Umbilical cord (tissue), 2 donors: ENCODE data around the gene ELP5. TPM values are rescaled to one million over a fixed set of nuclear protein-coding genes. Genes with fewer than 3 reads are reported as not detected.

Experiments used
- DNase-seq: peaks from one replicate; pipeline ENCODE4 v3.0.0-alpha.2; 2015; ENCODE audit warnings: low spot score
- total RNA-seq: library from RNA; depleted of rRNA; stranded (reverse); fragments of >200 nt; gene quantifications from one replicate; pipeline ENCODE4 v1.2.3, GENCODE V29; 2014; ENCODE audit warnings: low replicate concordance; ENCODE audit not compliant: insufficient read depth

Gene ELP5
- total RNA-seq, 1 donor from 2014 or later = 13.7 TPM

DNA sequence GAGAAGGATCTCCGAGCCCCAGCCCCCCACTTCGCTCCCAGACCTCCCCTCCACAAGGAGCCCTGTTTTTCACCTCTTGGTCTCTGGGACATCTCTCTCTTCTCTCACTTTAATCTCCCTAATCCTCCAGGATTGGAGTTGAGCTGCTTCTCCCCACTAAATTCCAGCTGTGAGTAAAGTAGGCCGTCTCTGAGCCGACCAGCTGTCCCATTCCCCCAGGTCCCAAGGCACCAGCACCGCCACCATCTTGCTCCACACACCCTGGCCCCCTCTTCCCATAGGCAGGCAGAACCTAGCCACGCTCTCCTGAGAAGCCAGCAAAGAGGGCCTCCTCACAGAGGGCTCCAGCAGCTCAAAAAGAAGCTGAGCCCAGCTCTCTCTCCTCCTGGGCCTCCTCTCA, 33.3 kb upstream of the ELP5 start:
- DNase-seq = peak; percentile 76

DNA sequence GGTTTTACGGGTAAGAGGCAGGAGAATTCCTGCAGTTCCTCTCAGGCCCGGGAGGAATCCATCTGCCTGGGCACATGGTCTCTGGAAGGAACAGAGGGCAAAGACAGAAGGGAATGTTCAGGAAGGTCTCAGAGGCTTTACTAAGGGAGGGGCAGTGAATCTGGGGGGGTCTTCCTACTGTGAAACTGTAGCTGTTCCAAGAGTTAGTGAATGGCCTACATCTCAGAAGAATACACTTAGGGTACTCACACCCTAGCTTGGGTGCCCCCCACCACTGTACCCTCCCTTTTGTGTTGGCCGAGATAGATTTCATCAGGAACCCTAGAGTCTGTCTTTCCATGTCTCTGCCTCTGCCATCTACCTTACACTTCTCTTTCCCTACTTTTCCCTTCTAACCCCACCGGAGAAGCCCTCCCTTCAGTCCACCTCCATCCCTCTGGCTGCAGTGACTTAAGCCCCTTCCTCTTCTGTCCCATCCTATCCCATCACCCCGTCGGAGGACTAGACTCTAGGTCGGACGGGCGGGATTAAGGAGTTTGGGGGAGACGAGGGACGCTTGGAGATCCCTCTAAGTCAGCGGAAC, 32.7 kb upstream of the ELP5 start:
- DNase-seq = no peak

DNA sequence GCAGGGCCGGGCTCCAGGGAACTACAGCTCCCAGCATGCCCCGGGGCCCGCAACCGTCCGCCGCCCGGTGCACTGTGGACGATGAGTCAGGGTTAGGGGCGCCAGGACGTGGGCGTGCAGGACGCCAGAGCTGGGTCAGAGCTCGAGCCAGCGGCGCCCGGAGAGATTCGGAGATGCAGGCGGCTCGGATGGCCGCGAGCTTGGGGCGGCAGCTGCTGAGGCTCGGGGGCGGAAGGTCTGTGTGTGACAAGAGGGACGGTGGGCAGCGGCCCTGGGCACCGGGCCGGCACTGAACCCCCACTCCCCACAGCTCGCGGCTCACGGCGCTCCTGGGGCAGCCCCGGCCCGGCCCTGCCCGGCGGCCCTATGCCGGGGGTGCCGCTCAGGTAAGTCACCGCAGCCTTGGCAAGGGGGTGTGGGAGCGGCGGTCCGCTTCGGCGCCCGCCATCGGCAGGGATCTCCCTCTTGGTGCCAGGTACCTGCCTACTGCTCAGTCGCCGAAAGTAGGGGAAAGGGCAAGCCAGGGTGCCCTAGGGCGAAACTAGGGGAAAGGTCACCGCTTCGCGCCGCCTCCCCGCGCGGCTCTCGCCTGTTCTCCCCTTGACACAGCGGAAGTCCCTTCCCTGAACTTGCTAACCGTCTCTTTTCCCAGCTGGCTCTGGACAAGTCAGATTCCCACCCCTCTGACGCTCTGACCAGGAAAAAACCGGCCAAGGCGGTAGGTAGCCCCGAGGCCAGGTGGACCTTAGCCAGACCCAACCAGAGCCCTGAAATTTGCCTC, 32.0 kb upstream of the ELP5 start, which contains the start of the genes ACADVL and DLG4:
Gene ACADVL, plus strand, starts transcription at position 127 of the 781 bp plus-strand sequence. Its CDS starts 47 bp downstream, at position 174.
Gene DLG4, minus strand, starts transcription at position 25 of the 781 bp plus-strand sequence.
- DNase-seq = peak; percentile 94

DNA sequence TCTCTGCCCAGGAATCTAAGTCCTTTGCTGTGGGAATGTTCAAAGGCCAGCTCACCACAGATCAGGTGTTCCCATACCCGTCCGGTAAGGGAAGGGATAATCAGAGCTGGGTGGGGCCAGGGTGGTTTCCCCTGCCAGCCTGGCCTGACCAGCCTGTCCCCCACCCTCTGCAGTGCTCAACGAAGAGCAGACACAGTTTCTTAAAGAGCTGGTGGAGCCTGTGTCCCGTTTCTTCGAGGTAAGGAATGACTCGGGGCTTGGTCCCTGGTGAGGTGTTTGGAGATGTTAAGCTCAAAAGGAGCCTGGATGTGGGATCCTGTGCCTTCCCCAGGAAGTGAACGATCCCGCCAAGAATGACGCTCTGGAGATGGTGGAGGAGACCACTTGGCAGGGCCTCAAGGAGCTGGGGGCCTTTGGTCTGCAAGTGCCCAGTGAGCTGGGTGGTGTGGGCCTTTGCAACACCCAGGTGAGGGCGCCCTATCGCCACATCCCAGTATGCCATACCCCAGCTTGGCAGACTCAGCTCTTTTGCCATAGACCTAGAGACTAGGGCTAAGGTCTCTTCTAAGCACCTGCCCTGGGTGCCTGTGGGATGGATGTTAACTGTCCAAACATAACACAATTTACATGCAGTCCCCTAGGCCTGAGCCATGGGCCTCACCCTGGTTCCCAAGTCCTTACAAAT, 31.3 kb upstream of the ELP5 start:
- DNase-seq = no peak

DNA sequence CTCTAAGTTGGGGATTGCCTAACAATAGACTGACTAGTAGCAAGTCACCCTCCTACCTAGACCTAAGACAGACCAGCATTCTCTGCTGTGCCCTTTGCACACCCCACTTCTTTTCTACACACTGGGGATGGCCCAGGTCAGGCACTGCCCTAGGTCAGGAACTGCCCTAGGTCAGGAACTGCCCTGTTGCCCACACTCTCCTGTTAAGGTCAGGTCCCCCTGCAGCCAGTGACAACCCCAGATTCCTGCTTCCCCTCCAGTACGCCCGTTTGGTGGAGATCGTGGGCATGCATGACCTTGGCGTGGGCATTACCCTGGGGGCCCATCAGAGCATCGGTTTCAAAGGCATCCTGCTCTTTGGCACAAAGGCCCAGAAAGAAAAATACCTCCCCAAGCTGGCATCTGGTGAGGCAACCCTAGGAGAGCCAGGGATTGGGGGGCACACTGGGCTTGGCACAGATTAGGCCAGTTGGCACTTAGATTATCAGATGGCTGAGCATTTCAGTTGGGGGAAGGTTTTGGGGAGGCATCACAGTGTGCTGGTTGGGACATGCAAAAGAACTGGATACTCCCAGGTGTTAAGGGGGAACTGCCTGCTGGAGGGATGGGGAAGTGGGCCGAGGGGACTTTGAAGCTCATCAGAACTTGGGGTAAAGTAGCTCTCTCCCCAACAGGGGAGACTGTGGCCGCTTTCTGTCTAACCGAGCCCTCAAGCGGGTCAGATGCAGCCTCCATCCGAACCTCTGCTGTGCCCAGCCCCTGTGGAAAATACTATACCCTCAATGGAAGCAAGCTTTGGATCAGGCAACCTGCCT, 30.5 kb upstream of the ELP5 start:
- no peak for DNase-seq

DNA sequence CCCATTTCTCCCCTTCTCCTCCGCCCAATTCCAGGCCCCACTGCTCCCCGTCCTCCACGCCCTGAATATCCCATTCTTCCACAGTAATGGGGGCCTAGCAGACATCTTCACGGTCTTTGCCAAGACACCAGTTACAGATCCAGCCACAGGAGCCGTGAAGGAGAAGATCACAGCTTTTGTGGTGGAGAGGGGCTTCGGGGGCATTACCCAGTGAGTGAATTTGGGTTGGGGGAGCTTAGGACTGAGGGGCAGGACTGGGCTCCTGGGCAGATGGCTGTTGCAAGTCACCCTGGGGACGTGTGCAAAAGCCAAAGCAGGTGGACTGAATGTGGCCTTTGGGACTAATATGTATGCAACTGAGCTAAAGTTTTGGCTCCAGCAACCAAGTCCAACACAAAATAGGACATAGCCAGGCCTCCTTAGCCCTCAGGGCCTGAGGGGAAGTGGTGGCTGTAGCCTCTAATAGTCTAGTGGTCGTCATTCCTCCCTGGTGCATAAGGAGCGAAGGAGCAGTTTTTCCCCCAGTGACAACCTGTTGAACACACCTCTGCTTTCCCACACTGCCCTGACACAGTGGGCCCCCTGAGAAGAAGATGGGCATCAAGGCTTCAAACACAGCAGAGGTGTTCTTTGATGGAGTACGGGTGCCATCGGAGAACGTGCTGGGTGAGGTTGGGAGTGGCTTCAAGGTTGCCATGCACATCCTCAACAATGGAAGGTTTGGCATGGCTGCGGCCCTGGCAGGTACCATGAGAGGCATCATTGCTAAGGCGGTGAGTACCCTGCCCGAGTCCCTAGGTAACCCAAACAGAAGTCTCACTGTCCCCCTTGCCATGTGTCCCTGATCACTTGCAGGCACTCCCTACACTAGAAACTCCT, 29.7 kb upstream of the ELP5 start:
- no peak for DNase-seq

DNA sequence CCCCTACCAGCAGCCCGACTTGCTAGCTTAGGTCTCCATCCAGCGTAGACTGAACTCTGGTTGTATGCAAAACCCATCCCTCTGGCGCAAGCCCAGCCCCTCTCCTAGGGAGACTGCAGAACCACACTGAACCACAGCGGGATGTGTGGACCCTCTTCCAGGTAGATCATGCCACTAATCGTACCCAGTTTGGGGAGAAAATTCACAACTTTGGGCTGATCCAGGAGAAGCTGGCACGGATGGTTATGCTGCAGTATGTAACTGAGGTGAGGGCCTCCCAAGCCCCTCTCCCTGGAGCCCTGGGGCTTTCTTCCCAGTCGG, 29.1 kb upstream of the ELP5 start:
- DNase-seq = no peak

DNA sequence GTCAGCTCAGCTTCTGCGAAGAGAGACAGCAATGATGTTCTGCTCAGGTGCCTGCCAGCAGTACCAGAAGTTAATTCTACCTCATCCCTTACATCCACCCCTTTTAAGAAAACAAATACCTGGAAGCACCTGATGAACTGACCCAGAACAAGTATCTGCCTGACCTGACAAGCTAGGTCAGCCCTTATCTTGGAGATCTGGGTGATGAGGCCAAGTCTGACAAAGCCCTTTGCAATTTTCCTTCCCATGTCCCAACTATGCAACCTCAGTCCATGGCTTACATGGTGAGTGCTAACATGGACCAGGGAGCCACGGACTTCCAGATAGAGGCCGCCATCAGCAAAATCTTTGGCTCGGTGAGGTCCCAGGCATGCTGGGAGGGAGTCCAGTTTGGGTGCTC, 28.6 kb upstream of the ELP5 start:
- DNase-seq = no peak

DNA sequence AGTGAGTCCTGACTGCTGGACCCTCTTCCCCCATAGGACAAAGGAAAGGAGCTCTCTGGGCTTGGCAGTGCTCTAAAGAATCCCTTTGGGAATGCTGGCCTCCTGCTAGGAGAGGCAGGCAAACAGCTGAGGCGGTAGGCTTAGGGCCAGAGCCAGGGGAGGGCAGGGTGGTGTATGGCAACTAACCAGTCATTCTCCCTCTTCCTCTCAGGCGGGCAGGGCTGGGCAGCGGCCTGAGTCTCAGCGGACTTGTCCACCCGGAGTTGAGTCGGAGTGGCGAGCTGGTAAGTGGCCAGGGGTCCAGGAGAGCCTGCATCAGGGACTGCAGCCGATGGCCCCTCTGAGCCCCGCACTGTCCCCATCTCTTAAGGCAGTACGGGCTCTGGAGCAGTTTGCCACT, 27.9 kb upstream of the ELP5 start:
- no peak for DNase-seq

DNA sequence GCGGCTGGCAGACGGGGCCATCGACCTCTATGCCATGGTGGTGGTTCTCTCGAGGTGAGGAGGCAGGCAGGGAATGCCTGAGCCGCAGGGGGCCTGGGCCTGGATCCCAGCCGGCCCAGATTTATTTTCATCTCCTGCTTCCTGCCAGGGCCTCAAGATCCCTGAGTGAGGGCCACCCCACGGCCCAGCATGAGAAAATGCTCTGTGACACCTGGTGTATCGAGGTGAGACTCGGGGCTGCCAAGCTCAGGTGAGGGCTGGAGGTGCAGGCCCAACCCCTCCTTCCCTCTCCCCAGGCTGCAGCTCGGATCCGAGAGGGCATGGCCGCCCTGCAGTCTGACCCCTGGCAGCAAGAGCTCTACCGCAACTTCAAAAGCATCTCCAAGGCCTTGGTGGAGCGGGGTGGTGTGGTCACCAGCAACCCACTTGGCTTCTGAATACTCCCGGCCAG, 27.3 kb upstream of the ELP5 start:
- DNase-seq = no peak

DNA sequence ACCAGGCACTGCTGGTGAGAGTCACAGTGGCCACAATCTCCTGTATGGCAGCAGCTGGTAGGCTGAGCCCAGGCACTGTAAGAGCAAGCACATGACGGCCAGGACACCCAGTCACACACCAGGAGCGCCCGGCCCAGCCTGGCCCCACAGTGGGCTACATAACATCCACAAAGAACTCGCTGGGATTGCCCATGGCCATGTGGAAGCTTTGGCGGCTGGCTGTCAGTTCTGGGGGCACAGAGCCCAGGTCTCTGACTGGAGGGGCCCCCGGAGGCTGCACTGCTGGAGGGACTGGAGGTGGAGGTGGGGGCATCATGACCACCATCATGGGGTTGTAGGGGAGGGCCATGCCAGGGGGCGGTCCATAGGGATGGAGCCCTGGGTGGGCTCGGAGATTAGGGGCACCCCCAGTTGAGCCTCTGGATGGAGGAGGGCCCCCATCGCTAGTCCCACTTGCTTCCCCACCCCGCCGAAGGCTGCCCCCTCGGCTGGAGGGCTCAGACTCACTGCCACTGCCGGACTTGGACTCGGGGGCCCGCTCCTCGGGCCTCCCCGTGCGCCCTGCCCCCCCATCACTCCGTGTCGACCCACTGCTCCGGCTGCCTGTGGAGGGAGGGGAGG, 26.2 kb upstream of the ELP5 start:
- no peak for DNase-seq

DNA sequence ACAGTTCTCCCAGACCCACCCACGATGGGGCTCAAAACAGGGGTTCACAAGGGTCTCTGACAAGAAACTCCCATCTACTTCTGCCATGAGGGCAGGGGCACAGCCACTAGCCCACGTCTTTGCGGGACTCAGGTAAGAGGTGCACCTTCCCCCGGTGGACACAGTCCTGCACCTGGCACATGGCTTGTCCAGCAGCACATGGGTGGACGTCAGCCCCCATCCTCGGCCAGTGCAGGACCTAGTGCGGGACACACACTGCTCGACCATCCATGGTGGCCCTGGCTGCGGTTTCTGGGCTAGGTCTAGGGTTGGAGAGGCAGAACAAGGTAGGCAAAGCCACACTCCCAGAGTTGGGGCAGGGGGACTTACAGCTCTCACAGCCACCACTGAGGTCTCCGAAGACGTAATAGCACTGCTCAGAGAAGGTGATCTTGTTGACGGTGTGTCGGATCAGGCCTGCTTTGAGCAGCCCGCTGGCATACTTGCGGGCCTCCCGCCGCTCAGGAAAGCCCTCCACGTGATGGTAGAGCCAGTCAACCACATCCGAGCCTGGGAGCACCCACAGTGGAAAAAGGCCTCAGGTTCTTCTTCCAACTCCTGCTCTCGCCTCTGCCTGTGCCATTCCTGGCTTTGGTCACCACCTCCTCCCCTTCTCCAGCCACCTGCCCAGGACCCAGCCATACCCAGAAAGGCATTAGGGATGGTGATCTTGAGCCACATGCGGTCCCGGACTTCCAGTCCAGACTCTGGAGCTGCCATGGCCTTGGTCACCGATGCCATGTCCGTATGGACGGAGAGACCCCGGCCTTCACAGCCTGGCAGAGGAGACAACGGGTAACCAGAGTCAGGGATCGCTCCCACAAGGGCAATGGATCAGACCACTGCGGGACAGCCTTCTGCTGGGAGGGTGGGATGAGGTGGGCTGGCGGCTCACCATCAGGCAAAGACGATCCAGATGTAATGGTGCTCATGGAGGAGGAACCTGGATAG, 25.0 kb upstream of the ELP5 start:
- DNase-seq = no peak

DNA sequence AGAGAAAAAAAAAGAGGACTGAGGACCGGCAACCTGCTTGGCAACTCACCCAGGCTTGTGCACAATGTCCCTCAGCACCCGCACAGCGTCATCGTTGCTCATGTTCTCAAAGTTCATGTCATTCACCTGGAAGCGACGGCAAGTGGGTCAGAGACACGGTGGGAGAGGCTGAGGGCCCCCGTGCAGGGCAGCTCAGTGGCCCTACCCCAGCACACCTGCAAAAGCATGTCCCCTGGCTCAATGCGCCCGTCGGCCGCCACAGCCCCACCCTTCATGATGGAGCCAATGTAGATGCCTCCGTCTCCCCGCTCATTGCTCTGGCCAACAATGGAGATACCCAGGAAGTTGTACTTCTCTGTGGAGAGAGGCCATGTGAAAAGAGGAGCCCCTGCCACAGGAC, 23.1 kb upstream of the ELP5 start:
- no peak for DNase-seq

DNA sequence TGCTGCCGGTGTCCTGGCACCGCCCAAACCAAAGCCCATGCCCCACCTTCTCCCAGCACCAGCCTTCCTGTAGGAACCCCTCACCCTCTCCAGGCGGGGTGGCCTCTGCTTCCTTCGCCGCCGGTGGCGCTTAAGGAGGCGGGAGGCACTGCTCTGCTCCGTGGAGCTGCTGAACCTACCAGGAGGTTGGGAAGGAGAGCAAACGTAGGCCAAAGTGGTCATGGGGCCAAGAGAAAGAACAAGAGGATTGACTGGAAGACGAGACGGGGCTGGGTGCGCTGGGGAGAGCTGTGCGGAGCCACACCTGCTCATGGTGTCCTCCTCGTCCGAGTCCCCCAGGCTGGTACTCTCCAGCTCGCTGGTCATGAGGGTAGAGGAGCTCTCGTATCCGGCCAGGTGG, 22.5 kb upstream of the ELP5 start:
- no peak for DNase-seq

DNA sequence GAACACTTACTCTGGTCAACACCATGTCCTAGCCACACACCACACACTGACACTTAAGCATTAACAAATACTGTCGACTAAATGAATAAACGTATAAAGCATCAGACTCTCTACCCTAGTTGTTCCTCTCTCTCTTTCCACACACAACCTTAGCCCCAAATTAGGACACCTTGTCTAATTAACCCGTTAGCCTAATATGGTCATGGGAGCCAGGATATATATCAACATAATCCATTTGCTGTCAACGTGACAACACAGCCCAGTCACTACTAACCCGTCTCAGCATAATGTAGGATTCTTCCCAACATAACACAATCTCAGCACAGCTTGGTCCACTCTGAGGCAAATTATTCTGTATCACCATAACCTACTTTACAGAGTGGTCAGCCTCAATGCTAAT, 19.9 kb upstream of the ELP5 start:
- DNase-seq = no peak

DNA sequence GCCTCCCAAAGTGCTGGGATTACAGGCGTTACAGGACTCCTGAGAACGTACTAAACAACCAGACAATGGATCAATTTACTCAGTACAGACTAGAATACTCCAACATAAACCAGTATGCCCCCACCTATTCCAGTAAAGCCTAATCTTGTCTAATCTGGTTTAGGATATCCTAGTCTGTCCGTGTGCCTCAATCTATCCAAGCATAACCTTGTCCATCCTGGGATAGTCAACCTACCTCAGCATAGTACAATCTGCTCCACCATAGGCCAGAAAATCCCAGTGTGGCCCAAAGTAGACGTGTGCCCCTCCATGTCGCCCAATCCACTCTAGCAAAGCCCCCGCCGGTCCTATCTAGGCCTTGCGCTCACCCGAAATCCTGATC, 18.3 kb upstream of the ELP5 start:
- no peak for DNase-seq

DNA sequence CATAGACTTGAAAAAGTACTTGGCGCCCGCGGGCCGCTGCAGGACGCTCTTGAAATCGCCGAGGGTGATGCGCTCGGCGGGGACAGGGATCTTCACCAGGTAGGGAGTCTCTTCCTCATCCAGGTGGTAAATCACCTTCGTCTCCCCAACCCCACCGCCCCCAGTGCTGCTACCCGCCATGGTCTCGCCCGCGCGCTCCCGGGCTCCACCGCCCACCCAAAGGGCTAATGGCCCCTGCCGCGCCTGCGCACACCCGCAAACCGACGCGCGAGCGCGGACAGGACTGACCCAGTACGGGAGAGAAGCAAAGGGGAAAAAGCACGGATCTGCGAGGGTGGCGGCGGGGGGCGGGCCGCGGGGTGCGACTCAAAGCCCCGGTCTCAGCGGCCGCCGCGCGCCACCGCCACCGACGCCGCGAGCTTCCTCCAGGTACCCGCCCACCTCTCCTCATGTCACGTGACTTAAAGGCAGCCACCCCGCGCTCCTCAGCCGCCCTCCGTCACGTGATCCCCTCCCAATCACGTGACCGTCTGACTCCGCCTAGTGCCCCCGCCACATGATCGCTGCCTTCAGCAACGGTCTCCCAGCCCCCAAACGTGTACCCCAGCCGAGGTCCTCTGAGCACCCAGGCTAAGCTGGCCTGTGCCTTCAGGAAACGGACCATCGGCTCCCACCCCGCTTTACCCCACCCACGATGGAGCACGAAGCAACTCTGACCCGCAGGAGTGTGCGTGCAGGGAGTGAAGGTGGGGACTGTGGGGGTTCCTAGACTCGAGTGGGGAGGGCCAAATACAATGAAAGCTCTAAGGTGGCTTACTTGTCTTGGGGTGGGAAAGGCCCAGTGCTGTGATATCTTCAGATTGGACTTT, 17.7 kb upstream of the ELP5 start, which contains the start of gene DVL2:
Gene DVL2, minus strand, starts transcription at position 435 of the 869 bp plus-strand sequence. Its CDS starts 255 bp downstream, at position 180.
- peak; percentile 98 for DNase-seq
